ENCODE measurements around the gene MBOAT7. TPM values are rescaled to one million over a fixed set of nuclear protein-coding genes. Genes with fewer than 3 reads are reported as not detected.
A peak's percentile ranks its signal among the peaks of the same experiment; 100 is the strongest.
"Not testable (repeated sequence)": the region's sequence is repeated elsewhere in the genome, so short reads cannot be mapped to it uniquely, and the experiment has no call there.

MBOAT7 gene
- total RNA-seq, 1 donor from 2014 or later: 65.5 TPM

DNA sequence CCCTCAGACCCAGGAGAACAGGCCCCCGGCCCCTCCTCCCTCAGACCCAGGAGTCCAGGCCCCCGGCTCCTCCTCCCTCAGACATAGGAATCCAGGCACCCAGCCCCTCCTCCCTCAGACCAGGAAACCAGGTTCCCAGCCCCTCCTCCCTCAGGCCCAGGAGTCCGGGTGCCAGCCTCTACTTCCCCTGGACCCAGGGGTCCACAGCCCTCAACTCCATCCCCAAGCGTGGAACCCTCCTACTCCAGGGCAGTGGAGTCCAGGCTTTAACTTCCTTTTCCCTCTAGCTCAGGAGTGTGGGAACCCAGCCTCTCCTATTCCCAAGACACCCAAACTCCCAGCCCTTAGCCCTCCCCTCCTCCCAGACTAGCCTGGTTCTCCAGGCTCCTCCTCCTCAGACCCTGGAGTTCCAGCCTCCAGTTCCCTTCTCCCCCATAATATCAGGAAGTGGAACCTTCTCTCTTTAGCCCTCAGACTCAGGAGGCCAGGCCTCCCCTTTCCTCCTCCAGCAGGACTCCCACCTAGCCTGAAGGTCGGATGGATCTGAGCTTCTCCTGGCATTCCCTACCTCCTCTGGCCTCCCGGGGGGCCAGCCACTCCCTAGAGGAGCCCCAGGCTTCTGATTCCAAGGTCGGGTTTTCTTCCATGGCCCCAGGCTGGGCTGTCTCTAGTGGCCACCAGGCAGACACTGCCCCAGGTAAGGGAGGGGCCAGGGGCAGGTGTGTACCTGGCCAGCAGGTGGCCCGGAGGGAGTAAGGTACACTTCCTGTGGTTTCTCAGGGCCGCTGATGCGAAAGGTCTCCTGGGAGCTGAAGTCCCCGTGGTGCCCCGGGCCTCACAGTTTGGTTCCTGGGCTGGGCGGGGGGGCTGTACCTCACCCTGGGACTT lies 16.7 kb downstream of the MBOAT7 start, which contains the start of gene TMC4:
TMC4 (minus strand) TSS at position 690 of the 888 bp plus-strand sequence; CDS start at position 647, 43 bp downstream.
- DNase-seq: peak; percentile 85
- peak; percentile 94 to 96 for ATAC-seq

GRCh38 chr19:54171736-54172431 lies 17.5 kb downstream of the MBOAT7 start:
- H3K27ac ChIP-seq; H3K9me3 ChIP-seq; H3K36me3 ChIP-seq; intact Hi-C loops (cut with DNase I); H3K4me3 ChIP-seq; ATAC-seq; H3K27me3 ChIP-seq (ENCODE audit: low read depth); DNase-seq; H3K4me1 ChIP-seq: not testable (repeated sequence)

More for the DNA sequence above, 16.7 kb downstream of the MBOAT7 start, which contains the start of gene TMC4:
- Histone ChIP-seq H3K9me3 (no peaks in the 10 kb centered on the region), H3K27ac (peak within 1 kb of the TSS; percentile 50), H3K36me3 (peaks cover 9% of the 10 kb centered on the region), H3K4me1 (peaks cover 5% of the 10 kb centered on the region), H3K27me3 (ENCODE audit: low read depth) (no peaks in the 10 kb centered on the region), H3K4me3 (peak within 1 kb of the TSS; percentile 47)
- TF ChIP-seq CTCF (IDR thresholded peaks at IDR 0.05): peak; percentile 49
- intact Hi-C loops (cut with DNase I): no loop called here

DNA sequence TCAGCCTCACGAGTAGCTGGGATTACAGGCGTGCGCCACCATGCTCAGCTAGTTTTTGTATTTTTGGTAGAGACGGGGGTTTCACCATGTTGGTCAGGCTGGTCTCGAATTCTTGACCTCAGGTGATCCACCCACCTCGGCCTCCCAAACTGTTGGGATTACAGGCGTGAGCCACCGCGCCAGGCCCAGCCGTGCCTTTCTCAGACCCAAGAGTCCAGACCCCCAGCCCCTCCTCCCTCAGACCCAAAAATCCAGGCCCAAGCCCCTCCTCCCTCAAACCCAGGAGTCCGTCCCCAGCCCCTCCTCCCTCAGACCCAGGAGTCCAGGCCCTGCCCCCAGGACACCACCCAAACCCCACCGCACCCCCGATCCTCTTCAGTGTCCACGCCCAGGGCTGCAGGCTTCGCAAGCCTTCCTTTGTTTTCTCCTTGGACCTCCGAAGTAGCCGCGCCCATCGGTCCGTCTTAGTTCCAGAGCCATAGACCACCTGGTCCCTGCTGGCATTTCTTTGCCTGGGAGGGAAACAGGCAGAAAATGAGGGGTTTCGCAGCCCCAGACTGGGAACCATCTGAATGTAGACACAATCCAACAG lies 20.1 kb downstream of the MBOAT7 start:
- intact Hi-C loops (cut with DNase I): loop anchor here (5.0 kb wide), 1 partner anchor 63 kb away; no protein-coding TSS in a partner anchor
- no peak overlapping the region for H3K27ac ChIP-seq
- no peak for DNase-seq
- no peaks in the 10 kb centered on the region for H3K36me3 ChIP-seq
- no peaks in the 10 kb centered on the region for H3K9me3 ChIP-seq
- no peak for ATAC-seq
- peaks cover 12% of the 10 kb centered on the region for H3K4me1 ChIP-seq
- H3K4me3 ChIP-seq: no peak overlapping the region
- no peak for TF ChIP-seq CTCF (IDR thresholded peaks at IDR 0.05)
- H3K27me3 ChIP-seq (ENCODE audit: low read depth): peaks cover 4% of the 10 kb centered on the region

DNA sequence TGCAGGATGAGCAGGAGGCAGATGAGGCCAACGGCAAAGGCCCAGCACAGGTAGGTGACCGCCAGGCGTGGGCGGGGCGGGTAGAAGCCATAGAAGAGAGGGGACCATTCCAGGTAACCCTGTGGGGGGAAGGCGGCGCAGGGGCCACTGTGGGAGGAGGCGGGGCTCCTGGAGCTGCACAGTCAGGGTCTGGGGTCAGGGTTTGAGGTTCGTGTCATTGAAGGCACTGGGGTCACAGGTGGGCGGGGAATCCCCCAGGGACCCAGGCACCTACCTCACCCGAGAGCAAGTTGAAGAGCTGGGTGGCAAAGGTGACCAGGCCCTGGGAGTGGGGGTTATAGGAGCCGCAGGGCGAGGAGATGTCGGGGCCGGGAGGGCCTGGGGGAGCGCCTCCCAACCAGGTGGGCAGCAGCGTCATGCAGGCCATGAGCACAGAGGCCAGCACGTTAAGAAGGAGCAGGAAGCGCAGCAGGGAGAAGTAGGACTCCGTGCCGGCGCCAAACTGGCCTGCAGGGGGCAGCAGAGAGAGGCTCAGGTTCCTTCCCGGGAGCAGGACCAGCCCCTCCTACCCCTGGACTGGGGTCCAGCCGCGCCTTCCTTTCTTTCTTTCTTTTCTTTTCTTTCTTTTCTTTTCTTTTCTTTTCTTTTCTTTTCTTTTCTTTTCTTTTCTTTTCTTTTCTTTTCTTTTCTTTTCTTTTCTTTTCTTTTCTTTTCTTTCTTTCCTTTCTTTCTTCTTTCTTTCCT lies 21.0 kb downstream of the MBOAT7 start:
- intact Hi-C loops (cut with DNase I): loop anchor here (5.0 kb wide), 1 partner anchor 64 kb away; no protein-coding TSS in a partner anchor
- peaks cover 16% of the 10 kb centered on the region for H3K4me1 ChIP-seq
- no peak overlapping the region for H3K4me3 ChIP-seq
- H3K27me3 ChIP-seq (ENCODE audit: low read depth): peaks cover 4% of the 10 kb centered on the region
- no peaks in the 10 kb centered on the region for H3K9me3 ChIP-seq
- H3K27ac ChIP-seq: no peak overlapping the region
- no peaks in the 10 kb centered on the region for H3K36me3 ChIP-seq
- DNase-seq (peak; percentile 94), ATAC-seq (peak; percentile 82 to 87)
- TF ChIP-seq CTCF (IDR thresholded peaks at IDR 0.05): peak; percentile 94

GRCh38 chr19:54165222-54165621 lies 24.2 kb downstream of the MBOAT7 start:
- Histone ChIP-seq H3K27ac (no peak overlapping the region), H3K27me3 (ENCODE audit: low read depth) (peaks cover 4% of the 10 kb centered on the region), H3K36me3 (no peaks in the 10 kb centered on the region), H3K9me3 (no peaks in the 10 kb centered on the region), H3K4me1 (peaks cover 44% of the 10 kb centered on the region), H3K4me3 (no peak overlapping the region)
- no peak for TF ChIP-seq CTCF (IDR thresholded peaks at IDR 0.05)
- ATAC-seq (no peak), DNase-seq (no peak)
- intact Hi-C loops (cut with DNase I): loop anchor here (5.0 kb wide), 1 partner anchor 67 kb away; no protein-coding TSS in a partner anchor

Measured in lower lobe of right lung (tissue), 2 donors.